ENCODE measurements around the gene MAPT.

DNA sequence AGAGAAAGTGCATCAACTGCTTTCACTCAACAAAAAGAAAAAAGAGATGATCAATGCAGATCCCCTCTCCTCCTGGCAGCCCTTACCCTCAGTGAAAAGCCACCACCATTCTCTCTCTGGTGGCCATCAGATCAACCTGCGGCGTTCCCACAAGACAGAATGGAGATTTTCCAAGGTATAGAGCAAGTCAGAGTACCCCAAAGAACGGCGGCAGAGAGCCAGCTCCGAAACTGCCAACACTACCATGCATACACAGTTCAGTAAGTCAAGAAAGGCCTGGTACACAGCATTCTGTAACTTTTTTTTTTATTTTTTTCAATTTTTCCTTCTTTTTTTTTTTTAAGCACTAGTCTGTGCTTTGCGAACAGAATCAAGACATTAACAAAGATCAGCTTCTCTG is 135.3 kb downstream of the MAPT start:
- TF ChIP-seq TOX (CRISPR knock-in tag; IDR thresholded peaks at IDR 0.05; ENCODE audit: borderline replicate concordance) (no peak), OSR1 (CRISPR knock-in tag; IDR thresholded peaks at IDR 0.05) (no peak), BACH2 (CRISPR knock-in tag; IDR thresholded peaks at IDR 0.05; ENCODE audit: borderline replicate concordance) (no peak), ESRRG (CRISPR knock-in tag; IDR thresholded peaks at IDR 0.05) (no peak), ZNF565 (CRISPR knock-in tag; conservative IDR thresholded peaks at IDR 0.05; ENCODE audit: low read depth) (no peak), ARNTL (CRISPR knock-in tag; IDR thresholded peaks at IDR 0.05; ENCODE audit: borderline replicate concordance, low read depth) (no peak)
- TF ChIP-seq, protein P1, sequence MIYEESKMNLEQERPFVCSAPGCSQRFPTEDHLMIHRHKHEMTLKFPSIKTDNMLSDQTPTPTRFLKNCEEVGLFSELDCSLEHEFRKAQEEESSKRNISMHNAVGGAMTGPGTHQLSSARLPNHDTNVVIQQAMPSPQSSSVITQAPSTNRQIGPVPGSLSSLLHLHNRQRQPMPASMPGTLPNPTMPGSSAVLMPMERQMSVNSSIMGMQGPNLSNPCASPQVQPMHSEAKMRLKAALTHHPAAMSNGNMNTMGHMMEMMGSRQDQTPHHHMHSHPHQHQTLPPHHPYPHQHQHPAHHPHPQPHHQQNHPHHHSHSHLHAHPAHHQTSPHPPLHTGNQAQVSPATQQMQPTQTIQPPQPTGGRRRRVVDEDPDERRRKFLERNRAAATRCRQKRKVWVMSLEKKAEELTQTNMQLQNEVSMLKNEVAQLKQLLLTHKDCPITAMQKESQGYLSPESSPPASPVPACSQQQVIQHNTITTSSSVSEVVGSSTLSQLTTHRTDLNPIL (CRISPR knock-in tag; IDR thresholded peaks at IDR 0.05; ENCODE audit: low read depth), result no peak

Data from SK-N-SH treated with all-trans-retinoic acid at 6 μM for 48 hours (cell line).